ENCODE data around the gene ZNF282.

DNA sequence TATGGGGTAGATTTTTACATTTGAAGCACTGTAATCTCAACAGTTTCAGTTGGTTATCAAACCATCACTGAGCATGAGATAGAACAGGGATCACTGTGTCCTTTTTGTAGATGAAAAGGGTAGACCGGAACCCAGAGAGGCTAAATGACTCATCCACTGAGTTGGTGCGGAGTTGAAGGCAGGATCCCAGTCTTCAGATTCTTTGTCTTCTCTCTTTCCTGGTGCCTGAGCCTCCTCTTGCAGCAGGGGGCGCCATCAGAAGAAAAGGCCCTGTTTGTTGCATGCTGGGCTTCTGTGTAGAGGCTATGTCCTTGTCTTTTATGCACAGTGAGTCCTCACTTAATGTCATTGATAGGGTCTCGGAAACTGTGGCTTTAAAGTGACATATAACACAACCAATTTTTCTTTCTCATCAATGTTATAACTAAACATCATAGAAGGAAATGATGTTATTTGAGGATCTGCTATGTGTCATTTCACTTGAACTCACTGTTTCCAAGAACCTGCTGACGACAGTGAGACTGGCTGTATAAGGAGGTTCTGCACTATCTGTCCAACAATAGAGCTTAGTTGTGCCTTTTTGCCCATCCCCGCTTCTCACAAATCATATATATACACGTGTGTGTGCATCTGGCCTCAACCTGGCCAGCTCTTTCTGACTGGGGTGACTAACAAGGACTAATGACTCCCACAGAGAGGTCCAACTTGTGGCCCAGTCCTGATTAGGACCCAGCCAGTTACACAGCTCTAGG is 14.3 kb downstream of the ZNF282 start:
- no peak for TF ChIP-seq POLR2A (IDR thresholded peaks at IDR 0.05)
- peak in 1 of 4 experiments; percentile 34 for TF ChIP-seq CTCF (IDR thresholded peaks at IDR 0.05)

Data from prostate gland (tissue), 2 donors.